NCI-H1436 treated with DMSO at 0.1 percent for 48 hours (cell line): ENCODE data around the gene RAB34.

Experiments used
- DNase-seq: peaks from one replicate; lab custom pipeline; 2025; lab: John Stamatoyannopoulos, UW

RAB34 gene

GRCh38 chr17:28710861-28711722 is 6.6 kb downstream of the RAB34 start:
- peak; percentile 67 for DNase-seq

- no peak for DNase-seq
These were observed 10.3 kb downstream of the RAB34 start for GRCh38 chr17:28707339-28707720.

DNA sequence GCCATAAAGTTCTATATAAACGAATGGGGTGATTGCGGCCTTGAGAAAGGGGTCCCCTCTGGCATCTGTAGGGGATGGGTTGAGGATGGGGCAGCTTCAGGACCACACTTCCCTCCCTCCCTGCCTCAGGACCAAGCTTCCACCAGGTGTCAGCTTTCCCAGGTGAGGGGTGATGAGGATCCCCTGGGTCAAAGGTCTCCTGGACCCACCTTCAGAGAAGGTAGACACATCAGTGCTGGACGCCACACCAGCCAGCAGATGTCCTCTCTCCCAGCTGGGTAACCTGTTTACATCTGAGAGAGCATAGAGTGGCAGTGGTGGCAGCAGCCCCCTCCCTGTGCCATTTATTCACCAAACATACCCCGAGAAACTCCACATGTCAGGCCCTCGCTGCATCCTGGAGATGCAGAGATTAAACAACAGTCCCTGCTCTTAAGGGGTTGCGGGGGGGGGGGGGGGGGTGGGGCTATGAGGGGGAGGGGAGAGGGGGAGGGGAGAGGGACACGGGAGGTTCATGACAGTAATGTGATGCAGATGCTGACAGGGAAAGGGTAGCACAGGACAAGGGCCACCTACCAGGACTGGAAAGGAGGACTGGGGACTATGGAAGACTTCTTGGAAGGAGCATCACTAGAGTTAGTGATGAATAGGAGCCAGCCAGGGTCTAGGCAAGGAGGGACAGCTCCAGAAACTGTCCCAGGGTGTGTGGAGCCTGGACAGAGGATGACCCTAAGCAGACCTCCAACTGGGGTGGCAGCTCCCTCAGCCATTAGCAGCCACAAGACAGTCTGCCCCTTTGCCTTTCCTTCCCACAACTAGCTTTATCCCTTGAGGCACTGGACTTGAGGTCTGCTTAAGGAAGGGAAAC is 11.0 kb downstream of the RAB34 start:
- DNase-seq, result no peak

DNA sequence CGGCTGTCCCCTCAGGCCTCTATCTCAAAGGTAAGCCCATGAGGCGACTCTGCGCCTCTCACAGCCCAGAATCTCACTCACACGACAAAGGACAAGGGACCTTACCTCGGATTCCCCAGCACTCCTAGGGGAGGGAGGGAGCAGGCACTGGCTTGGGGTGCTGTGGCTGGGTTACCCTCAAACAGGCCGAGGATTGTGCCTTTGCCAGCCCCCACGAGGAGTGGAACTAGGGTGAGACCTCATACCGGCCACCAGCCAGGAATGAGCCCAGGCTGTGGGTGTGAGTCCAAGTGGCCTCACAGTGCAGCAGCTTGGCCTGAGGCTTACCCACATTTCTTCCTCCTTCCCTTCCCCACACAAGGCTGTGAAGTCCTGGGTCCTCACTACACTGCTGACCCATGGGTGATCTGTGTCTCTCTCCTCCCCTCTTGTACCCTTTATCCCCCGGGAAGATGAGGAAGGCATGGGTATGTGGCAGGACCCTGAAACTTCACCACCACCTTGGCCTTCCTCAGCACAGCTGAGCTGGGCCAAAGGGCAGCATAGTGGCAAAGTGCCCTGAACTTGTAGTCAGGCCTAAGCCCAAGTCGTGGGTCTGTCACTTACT is 11.8 kb downstream of the RAB34 start:
- no peak for DNase-seq

GRCh38 chr17:28705074-28705659 is 12.5 kb downstream of the RAB34 start:
- no peak for DNase-seq

- no peak for DNase-seq
These were observed 13.3 kb downstream of the RAB34 start for GRCh38 chr17:28704219-28704858.

DNA sequence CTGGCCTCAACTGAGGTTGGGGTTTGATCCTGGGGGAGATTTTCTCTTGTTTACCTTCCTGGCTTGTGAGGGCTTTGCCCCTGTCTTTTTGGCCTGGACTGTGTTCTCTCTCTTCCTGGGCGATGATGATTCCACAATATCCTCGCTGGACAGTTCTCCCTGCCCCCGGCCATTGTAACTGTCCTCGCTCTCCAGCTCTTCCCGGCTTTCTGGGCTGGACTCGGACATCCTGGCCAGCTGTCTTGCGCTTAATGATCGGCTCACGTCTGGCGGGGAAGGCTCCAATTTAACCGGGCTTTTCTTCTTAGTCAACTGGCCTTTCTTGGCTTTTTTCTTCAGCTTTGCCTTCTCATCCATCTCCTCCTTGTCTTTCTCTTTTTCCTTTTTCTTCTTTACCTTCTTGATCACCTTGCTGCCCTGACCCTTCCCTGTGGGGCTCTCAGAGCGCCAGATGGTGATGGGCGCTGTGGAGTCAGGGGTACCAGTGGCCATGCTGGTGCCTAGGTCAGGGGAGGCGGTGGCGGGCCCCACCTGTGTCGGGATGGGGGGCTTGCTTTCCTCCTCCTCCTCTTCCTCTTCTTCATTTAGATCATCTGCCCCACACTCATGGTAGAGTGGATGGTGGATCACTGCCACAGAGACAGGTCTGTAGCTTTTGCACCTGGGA is 14.0 kb downstream of the RAB34 start:
- no peak for DNase-seq

DNA sequence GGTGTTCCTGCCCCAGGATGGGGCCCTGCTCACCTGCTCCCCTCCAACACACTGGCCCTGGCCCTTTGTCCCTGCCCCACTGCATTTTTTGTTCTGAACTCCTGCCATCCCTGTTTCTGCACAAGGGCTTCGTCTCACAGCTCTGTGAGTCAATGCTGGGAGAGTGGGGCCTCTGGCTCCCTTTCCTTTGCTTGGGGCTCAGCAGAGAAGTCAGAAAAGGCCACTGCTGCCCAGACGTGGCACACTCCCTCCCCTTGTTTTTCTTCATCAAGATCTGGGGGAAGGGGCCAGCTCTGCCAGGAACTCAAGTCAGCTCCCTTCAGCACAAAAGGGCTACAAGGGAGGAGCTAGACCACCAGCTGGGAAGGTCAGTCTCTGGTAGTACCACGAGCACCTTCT is 14.9 kb downstream of the RAB34 start:
- no peak for DNase-seq

DNA sequence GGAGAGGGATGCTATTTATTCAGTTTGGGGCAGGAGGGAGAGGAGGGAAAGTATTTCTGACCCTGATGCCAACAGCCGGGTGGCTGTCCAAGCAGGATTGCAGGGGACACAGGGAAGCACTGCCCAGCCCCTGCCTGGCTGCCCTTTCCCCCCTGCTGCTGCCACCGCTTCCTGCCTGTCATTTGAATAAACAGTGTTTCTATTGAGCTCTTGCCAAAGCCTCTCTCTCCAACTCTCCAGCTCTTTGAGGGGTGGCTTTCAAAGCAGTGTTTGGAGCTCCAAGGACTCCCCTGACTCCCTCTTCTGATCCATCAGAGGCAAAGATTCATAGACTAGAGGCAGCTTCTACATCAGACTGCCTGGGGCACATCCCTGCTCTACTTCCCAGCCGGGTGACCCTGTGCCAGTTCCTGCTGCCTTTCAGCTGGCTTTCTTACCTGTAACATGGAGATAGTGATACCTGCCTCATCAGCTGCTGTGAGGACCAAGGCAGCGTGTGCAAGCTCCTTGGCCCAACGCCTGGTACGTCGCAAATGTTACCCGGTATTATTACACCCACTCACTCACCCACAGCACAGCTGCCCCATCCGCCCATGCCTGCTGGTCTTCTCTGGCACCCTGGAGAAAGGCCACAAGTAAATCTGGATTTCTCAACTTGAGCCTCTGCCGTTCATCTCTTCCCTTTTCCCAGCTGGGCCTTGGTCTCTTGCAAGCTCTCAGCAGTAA is 15.5 kb downstream of the RAB34 start:
- no peak for DNase-seq

DNA sequence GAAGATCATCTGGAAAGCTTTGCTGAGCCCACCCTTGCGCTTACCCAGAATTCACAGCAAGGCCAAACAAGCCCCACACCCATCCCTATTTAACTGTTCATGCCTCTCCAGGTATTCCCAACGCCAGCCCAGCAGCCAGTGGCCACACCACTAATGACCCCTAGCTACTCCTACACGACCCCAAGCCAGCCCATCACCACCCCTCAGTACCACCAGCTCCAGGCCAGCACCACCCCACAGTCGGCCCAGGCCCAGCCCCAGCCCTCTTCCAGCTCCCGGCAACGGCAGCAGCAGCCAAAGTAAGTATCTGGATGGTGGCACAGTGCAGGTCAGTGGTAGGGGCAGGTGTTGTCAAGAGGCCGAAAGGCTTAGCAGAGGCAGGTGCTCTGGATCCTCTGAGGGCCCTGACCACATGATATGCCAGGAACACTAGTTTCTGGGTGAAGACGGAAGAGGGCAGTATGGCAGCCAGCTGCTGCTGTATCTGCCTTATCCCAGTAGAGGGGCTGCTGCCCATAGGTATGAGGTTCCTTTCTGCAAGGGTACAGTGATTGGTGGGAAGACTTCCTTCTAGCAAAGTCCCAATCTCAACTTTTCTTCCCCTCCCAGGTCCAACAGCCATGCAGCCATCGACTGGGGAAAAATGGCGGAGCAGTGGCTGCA is 16.7 kb downstream of the RAB34 start:
- no peak for DNase-seq

DNA sequence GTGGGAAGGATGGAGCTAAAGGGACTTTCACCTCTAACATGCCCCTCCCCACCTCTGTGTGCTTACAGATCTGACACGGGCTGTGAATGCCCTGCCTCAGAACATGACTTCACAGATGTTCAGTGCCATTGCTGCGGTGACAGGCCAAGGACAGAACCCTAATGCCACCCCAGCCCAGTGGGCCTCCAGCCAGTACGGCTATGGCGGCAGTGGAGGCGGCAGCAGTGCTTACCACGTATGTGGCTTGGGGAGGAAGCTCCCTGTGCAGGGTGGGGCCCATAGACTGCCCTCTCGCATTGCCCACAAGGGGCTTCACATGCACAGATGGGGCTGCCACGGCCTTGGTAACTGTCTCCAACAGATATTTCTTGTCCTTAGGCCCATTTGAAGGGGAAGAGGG is 17.4 kb downstream of the RAB34 start:
- DNase-seq, result no peak

DNA sequence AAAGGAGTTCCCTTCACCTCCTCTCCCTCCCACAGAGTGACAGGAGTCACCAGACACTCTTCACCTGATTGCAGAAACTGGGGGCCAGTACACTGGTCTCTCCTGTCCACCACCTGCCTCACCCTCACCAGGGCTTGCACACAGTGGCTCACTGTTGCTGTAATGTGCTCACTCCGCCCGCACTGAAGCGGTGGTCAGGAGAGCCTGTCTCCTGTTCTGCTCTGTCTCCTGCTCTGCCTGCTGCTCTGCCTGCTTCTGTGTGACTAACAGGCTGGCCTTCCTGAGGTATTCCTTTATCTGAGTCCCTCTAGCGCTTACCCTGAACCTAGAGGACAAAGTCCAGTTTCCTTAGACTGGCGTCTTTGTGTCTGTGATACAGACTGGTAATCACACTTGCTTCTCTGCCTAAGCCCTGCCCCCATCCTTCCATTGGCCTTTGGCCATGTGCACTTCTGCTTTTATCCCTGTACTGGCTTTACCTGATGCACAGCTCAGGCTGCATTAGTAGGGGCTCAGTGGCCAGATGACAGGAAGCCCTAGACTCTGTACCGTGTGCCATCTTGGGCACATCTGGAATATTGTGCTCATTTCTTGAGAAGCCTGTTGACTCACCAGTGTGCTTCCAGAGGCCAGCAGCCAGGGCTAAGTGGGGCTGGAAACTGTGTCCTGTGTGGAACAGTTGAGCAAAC is 19.3 kb downstream of the RAB34 start:
- no peak for DNase-seq

- no peak for DNase-seq
These were observed 23.8 kb downstream of the RAB34 start for GRCh38 chr17:28693869-28694268.

DNA sequence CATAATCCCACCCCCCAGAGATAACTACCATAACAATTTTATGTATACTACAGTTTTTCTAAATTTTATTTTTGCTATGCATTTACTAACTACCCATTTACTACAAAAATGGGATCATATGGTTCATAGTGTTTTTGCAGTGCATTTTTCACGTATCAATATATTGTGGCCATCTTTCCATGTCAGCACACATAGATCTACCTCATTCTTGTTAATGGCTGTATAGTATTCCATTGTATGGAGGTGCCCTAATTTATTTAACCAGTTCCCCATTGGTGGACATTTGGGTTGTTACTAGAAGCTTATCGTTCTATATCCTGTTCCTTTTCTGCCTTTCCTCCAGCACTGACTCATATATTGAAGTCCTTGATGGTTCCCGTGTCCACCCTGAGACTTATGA is 28.7 kb downstream of the RAB34 start:
- no peak for DNase-seq

DNA sequence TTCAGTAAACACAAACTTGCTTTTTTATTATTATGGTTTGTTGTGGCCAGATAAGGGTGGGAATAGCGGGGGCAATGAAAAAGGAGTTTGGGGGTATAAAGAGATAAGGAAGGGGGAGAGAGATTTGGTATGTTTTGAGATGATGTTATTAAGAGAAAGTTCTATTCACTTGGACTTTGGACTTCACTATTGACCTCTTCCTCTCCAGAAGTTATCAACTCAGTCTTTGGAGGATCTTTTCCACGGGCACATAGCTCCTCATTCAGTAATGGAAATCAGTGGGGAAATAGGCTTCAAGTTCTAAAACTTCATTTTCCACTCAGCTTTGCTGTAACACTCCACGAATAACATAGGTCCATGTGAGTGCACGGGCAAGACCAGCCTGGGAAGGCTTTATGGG is 29.2 kb downstream of the RAB34 start:
- no peak for DNase-seq

GRCh38 chr17:28686296-28686695 is 31.4 kb downstream of the RAB34 start:
- DNase-seq, result no peak

DNA sequence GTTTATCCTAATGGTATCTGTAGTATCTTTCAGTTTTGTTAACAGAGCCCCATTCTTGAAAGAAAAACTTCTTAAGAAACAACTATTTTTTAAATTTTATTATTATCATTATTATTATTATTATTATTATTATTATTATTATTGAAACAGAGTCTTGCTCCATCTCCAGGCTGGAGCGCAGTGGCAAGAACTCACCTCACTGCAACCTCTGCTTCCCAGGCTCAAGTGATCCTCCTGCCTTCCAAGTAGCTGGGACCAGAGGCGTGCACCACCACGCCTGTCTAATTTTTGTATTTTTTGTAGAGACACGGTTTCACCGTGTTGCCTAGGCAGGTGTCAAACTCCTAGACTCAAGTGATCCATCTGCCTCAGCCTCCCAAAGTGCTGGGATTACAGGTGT is 32.3 kb downstream of the RAB34 start:
- DNase-seq, result no peak

DNA sequence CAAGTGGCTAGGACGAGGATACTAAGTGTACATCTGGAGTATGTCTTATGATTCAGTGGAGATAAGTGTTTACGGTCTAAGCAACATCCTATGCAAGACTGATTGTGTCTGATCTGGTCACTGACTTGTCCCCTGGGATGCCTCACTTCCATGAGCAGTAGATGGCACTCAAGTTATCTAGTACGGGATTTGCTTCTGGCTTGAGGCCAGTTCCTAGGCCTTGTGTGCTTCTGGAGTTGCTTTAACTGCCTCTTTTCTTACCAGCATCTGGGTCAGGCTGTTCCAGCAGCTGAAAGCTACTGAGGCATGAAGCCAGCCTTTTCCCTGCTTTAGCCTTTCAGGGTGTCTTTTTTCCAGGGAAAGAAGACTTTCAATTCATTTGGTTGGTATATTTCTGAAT is 32.7 kb downstream of the RAB34 start:
- DNase-seq, result no peak

DNA sequence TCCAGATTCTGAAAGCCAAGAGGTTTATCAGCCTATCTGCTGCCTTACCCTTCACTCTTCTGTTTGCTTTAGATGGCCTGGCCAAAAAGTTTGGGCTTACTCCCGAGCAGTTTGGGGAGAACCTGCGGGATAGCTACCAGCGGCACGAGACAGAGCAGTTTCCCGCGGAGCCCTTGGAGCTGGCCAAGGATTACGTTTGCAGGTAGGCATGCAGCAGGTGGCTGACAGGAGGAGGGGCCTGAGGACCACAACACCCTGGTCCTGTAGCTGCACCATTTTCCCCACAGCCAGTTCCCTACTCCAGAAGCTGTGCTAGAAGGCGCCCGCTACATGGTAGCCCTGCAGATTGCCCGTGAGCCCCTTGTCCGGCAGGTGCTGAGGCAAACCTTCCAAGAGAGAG is 35.0 kb downstream of the RAB34 start:
- no peak for DNase-seq

DNA sequence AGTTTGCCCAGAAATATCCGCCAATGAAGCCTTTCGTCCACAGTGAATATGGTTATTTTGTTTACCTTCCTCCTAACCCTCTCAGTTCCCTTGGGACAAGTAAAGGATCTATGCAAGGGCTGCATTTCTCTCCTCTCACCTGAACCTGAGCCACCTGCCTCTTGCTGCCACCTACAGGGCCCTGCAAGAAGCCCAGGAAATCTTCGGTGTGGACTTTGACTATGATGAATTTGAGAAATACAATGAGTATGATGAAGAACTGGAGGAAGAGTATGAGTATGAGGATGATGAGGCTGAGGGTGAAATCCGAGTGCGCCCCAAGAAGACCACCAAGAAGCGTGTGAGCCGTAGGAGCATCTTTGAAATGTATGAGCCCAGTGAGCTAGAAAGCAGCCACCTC is 41.7 kb downstream of the RAB34 start:
- no peak for DNase-seq
